HG02588 (cell line): ENCODE data around the gene KLRD1.
"Not testable (repeated sequence)": the region's sequence is repeated elsewhere in the genome, so short reads cannot be mapped to it uniquely, and the experiment has no call there.

Experiments
- ATAC-seq: cut with Tn5 transposase; IDR thresholded peaks from one replicate; pipeline ENCODE4 v1.9.1; 2021; ENCODE audit warnings: mild to moderate bottlenecking, moderate library complexity; ENCODE audit not compliant: unreplicated experiment

Gene KLRD1

GRCh38 chr12:10367714-10368113 is 60.0 kb downstream of the KLRD1 start:
- ATAC-seq: not testable (repeated sequence)

GRCh38 chr12:10368206-10369171 is 60.8 kb downstream of the KLRD1 start:
- no peak for ATAC-seq

- no peak for ATAC-seq
Observed at GRCh38 chr12:10369557-10370415, 62.1 kb downstream of the KLRD1 start.

GRCh38 chr12:10371893-10372535 is 64.3 kb downstream of the KLRD1 start:
- ATAC-seq: not testable (repeated sequence)

GRCh38 chr12:10372559-10372958 is 64.9 kb downstream of the KLRD1 start:
- no peak for ATAC-seq

- ATAC-seq: no peak
Observed at GRCh38 chr12:10374624-10375018, 67.0 kb downstream of the KLRD1 start.

- not testable (repeated sequence) for ATAC-seq
Observed at GRCh38 chr12:10378737-10379136, 71.1 kb downstream of the KLRD1 start.
